HepG2 (cell line): ENCODE measurements around the gene DIPK1B. TPM values are rescaled to one million over a fixed set of nuclear protein-coding genes. Genes with fewer than 3 reads are reported as not detected.
A peak's percentile ranks its signal among the peaks of the same experiment; 100 is the strongest.

Source experiments
- ARNT2 ChIP-seq: sonication (generic); formaldehyde crosslinking; IDR thresholded peaks from 2 replicates; pipeline ENCODE4 v1.8.0; 2022; ENCODE audit warnings: mild to moderate bottlenecking, low read depth, missing genetic modification reagents, moderate library complexity
- ATF7-NPFF ChIP-seq: sonication (generic); formaldehyde crosslinking; IDR thresholded peaks from 2 replicates; pipeline ENCODE4 v1.8.1; 2023; ENCODE audit warnings: mild to moderate bottlenecking, low read depth, missing genetic modification reagents, moderate library complexity
- HOXA9 ChIP-seq: sonication (generic); formaldehyde crosslinking; IDR thresholded peaks from 2 replicates; pipeline ENCODE4 v1.8.1; 2022; ENCODE audit warnings: missing genetic modification reagents, mild to moderate bottlenecking, moderate library complexity, borderline replicate concordance
- ISX ChIP-seq: sonication (generic); formaldehyde crosslinking; conservative IDR thresholded peaks from 2 replicates; pipeline ENCODE4 v1.5.0; 2020; ENCODE audit warnings: missing genetic modification reagents
- JUN ChIP-seq: sonication (generic); formaldehyde crosslinking; IDR thresholded peaks from 2 replicates; pipeline ENCODE4 v1.4.0; 2020; ENCODE audit warnings: mild to moderate bottlenecking, missing genetic modification reagents
- MAZ ChIP-seq, 2 experiments: sonication (generic) in 1 of 2; formaldehyde crosslinking in 1 of 2; IDR thresholded peaks; 2 replicates each; pipeline versions ENCODE4 v1.5.0 to v1.6.1; 2012 to 2020; ENCODE audit warnings: low read depth in 2 of 2, mild to moderate bottlenecking in 2 of 2, borderline replicate concordance in 1 of 2, improper control_type of control experiment in 1 of 2, low read length in 1 of 2, missing genetic modification reagents in 1 of 2, moderate library complexity in 1 of 2
- RARG ChIP-seq: sonication (generic); formaldehyde crosslinking; IDR thresholded peaks from 2 replicates; pipeline ENCODE4 v1.4.0; 2020; ENCODE audit warnings: low read depth, mild to moderate bottlenecking, missing genetic modification reagents
- SAP130 ChIP-seq: IDR thresholded peaks from 2 replicates; pipeline ENCODE4 v1.6.1; 2016; ENCODE audit warnings: low read depth
- THAP7 ChIP-seq: sonication (generic); formaldehyde crosslinking; IDR thresholded peaks from 2 replicates; pipeline ENCODE4 v1.8.1; 2023; ENCODE audit warnings: mild to moderate bottlenecking, missing genetic modification reagents
- ZBTB21 ChIP-seq: sonication (generic); formaldehyde crosslinking; IDR thresholded peaks from 2 replicates; pipeline ENCODE4 v1.4.0; 2020; ENCODE audit warnings: missing genetic modification reagents
- ZNF431 ChIP-seq: sonication (generic); formaldehyde crosslinking; IDR thresholded peaks from 2 replicates; pipeline ENCODE4 v1.9.0; 2022; ENCODE audit warnings: missing genetic modification reagents, low read depth, mild to moderate bottlenecking, borderline replicate concordance
- ZNF513 ChIP-seq: sonication (generic); formaldehyde crosslinking; conservative IDR thresholded peaks from 2 replicates; pipeline ENCODE4 v1.5.0; 2020; ENCODE audit warnings: missing genetic modification reagents
- ZNF777 ChIP-seq: sonication (generic); formaldehyde crosslinking; IDR thresholded peaks from 2 replicates; pipeline ENCODE4 v1.4.0; 2020; ENCODE audit warnings: missing genetic modification reagents
- ZSCAN29 ChIP-seq: sonication (generic); formaldehyde crosslinking; conservative IDR thresholded peaks from 2 replicates; pipeline ENCODE4 v1.4.0; 2020; ENCODE audit warnings: mild to moderate bottlenecking, missing genetic modification reagents
- polyA plus RNA-seq, 8 experiments: library from polyadenylated mRNA; depleted of rRNA in 3 of 8; stranded (reverse) in 7 of 8; unstranded in 1 of 8; fragments of >200 nt; fragmentation: Illumina TruSeq in 4 of 8; extraction: Trizol in 4 of 8; gene quantifications; 2 replicates each; pipeline versions ENCODE4 v1.2.1 to v1.2.3, GENCODE V29; 2011 to 2016; ENCODE audit warnings: low read depth in 4 of 8, missing spikeins in 1 of 8, mixed read lengths in 1 of 8; ENCODE audit not compliant: insufficient read depth in 1 of 8
- total RNA-seq, 5 experiments: library from RNA; depleted of rRNA; stranded (reverse); fragments of >200 nt; fragmentation: Illumina TruSeq; extraction: Trizol; gene quantifications; 2 replicates each; pipeline ENCODE4 v1.2.3, GENCODE V29; 2016; ENCODE audit warnings: low read depth in 1 of 5
- TF ChIP-seq, protein P1 (sequence below): sonication (generic); formaldehyde crosslinking; IDR thresholded peaks from 2 replicates; pipeline ENCODE4 v1.4.0; 2020; ENCODE audit warnings: mild to moderate bottlenecking, low read depth, missing genetic modification reagents
- TF ChIP-seq, protein P2 (sequence below): sonication (generic); formaldehyde crosslinking; IDR thresholded peaks from 2 replicates; pipeline ENCODE4 v1.5.0; 2020; ENCODE audit warnings: mild to moderate bottlenecking, missing genetic modification reagents, borderline replicate concordance
- TF ChIP-seq, protein P3 (sequence below): sonication (generic); formaldehyde crosslinking; IDR thresholded peaks from 2 replicates; pipeline ENCODE4 v1.4.0; 2020; ENCODE audit warnings: mild to moderate bottlenecking, missing genetic modification reagents

The DIPK1B gene
- total and polyA plus RNA-seq, 2 of the 13 experiments (the other 11 are each of a cell fraction or from before 2014, with no cell fraction given): 0.18 to 3.9 TPM

DNA sequence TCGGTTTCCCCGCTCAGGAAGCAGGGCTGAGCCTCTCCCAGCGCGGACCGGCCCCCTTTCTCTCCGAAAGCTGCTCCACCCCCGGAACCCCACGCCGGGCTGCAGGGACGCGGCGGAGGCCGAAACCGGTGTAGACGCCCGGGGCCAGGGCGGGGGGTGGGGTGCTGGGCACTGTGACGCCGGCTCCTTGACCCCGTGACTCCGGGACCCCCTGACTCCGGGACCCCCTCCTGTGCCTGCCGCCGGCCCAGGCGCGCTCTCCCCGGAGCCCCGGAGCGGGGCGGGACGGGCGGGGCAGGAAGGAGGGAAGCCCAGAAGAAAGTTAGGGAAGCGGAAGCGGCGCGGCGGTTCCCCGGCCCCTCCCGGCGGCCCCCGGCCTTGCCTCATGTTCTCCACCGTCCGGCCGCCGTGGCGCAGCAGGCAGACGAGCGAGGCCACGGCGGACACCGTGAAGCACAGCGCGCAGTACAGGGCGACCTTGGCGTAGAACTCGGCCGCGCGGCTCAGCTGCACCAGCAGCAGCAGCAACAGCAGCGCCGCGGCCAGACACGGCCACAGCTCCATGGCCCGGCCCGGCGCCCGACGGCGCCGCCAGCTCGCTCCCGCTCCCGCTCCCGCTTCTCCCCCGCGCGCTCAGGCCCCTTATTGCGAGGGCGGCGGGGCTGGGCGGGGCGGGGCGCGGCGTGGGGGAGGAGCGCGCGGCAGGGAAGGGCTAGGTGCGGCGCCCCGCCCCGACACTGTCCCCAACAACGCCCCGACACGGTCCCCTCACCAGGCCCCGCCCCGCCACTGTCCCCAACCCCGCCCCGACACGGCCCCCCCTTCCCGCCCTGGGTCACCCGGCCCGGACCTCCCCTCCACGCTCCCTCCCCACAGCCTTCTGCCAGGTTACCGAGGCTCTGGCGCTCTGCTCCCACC, 25.3 kb upstream of the DIPK1B start, which contains the start of gene AGPAT2 (continued):
- TF ChIP-seq ZNF513 (CRISPR knock-in tag) (no peak), ATF7-NPFF (CRISPR knock-in tag) (peak; percentile 43; the same call in 1 of the 2 replicates), MAZ (IDR thresholded peaks at IDR 0.05; ENCODE audit: borderline replicate concordance, low read depth, low read length) (no peak), MAZ (CRISPR knock-in tag; IDR thresholded peaks at IDR 0.05; ENCODE audit: low read depth) (no peak), SAP130 (no peak), HOXA9 (CRISPR knock-in tag) (no peak), ZNF431 (CRISPR knock-in tag) (no peak), RARG (no peak), ISX (CRISPR knock-in tag) (no peak), ZNF777 (CRISPR knock-in tag) (peak; percentile 81; the same call in 1 of the 2 replicates), JUN (no peak), THAP7 (CRISPR knock-in tag) (no peak), ZSCAN29 (CRISPR knock-in tag) (0 out of 2 replicates have a peak, but pooled peaks have one; percentile 57), ARNT2 (CRISPR knock-in tag) (0 out of 2 replicates have a peak, but pooled peaks have one; percentile 44), ZBTB21 (CRISPR knock-in tag) (no peak)
- TF ChIP-seq, protein P1, sequence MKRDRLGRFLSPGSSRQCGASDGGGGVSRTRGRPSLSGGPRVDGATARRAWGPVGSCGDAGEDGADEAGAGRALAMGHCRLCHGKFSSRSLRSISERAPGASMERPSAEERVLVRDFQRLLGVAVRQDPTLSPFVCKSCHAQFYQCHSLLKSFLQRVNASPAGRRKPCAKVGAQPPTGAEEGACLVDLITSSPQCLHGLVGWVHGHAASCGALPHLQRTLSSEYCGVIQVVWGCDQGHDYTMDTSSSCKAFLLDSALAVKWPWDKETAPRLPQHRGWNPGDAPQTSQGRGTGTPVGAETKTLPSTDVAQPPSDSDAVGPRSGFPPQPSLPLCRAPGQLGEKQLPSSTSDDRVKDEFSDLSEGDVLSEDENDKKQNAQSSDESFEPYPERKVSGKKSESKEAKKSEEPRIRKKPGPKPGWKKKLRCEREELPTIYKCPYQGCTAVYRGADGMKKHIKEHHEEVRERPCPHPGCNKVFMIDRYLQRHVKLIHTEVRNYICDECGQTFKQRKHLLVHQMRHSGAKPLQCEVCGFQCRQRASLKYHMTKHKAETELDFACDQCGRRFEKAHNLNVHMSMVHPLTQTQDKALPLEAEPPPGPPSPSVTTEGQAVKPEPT (CRISPR knock-in tag): no peak
- TF ChIP-seq, protein P2, sequence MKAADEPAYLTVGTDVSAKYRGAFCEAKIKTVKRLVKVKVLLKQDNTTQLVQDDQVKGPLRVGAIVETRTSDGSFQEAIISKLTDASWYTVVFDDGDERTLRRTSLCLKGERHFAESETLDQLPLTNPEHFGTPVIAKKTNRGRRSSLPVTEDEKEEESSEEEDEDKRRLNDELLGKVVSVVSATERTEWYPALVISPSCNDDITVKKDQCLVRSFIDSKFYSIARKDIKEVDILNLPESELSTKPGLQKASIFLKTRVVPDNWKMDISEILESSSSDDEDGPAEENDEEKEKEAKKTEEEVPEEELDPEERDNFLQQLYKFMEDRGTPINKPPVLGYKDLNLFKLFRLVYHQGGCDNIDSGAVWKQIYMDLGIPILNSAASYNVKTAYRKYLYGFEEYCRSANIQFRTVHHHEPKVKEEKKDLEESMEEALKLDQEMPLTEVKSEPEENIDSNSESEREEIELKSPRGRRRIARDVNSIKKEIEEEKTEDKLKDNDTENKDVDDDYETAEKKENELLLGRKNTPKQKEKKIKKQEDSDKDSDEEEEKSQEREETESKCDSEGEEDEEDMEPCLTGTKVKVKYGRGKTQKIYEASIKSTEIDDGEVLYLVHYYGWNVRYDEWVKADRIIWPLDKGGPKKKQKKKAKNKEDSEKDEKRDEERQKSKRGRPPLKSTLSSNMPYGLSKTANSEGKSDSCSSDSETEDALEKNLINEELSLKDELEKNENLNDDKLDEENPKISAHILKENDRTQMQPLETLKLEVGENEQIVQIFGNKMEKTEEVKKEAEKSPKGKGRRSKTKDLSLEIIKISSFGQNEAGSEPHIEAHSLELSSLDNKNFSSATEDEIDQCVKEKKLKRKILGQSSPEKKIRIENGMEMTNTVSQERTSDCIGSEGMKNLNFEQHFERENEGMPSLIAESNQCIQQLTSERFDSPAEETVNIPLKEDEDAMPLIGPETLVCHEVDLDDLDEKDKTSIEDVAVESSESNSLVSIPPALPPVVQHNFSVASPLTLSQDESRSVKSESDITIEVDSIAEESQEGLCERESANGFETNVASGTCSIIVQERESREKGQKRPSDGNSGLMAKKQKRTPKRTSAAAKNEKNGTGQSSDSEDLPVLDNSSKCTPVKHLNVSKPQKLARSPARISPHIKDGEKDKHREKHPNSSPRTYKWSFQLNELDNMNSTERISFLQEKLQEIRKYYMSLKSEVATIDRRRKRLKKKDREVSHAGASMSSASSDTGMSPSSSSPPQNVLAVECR (CRISPR knock-in tag): no peak
- TF ChIP-seq, protein P3, sequence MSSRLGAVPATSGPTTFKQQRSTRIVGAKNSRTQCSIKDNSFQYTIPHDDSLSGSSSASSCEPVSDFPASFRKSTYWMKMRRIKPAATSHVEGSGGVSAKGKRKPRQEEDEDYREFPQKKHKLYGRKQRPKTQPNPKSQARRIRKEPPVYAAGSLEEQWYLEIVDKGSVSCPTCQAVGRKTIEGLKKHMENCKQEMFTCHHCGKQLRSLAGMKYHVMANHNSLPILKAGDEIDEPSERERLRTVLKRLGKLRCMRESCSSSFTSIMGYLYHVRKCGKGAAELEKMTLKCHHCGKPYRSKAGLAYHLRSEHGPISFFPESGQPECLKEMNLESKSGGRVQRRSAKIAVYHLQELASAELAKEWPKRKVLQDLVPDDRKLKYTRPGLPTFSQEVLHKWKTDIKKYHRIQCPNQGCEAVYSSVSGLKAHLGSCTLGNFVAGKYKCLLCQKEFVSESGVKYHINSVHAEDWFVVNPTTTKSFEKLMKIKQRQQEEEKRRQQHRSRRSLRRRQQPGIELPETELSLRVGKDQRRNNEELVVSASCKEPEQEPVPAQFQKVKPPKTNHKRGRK (CRISPR knock-in tag): no peak
